Measurements from ENCODE around the gene PRKAG1. TPM values are rescaled to one million over a fixed set of nuclear protein-coding genes. Genes with fewer than 3 reads are reported as not detected.

Gene PRKAG1
- total RNA-seq, 1 experiment from 2014 or later: 41.6 TPM

DNA sequence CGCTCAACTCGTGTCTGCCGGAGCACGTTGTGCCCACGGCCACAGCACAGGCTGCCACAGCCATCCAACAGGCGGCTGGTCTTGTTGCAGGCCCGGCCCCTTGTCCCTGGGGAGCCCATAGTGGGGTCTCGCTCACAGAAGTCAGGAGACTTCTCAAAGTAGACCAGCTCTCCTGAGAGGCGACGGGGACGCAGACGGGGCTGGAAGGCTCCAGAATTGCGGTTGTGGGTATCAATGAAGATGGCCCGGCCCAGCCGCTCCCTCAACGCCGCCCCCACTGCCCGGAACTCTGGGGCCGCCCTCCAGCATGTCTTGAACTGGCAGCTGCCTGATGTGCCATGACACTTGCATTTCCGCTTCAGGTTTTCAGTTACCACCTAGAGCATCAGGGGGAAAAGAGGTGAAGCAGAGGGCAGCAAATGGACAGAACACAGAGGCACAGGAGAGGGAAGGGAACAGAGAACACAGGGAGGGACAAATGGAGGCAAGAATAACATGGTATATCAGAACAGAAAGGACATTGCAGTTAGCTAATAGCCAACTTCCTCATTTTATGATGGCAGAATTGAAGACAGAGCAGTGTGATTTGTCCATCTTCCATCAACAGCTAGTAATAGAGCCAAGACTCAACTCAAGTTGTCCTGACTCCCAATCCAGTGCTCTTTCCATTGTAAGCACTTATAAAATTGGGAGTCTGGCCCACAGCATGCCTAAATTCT, 52.2 kb downstream of the PRKAG1 start:
- CTCF ChIA-PET: interaction anchor here (0.8 to 11.0 kb wide), 10 partner anchors 8 to 113 kb away, joined by 3 to 164 read pairs (median 9); partner anchors contain the start of genes ARF3, DDN and WNT1
- TF ChIP-seq, protein P1, sequence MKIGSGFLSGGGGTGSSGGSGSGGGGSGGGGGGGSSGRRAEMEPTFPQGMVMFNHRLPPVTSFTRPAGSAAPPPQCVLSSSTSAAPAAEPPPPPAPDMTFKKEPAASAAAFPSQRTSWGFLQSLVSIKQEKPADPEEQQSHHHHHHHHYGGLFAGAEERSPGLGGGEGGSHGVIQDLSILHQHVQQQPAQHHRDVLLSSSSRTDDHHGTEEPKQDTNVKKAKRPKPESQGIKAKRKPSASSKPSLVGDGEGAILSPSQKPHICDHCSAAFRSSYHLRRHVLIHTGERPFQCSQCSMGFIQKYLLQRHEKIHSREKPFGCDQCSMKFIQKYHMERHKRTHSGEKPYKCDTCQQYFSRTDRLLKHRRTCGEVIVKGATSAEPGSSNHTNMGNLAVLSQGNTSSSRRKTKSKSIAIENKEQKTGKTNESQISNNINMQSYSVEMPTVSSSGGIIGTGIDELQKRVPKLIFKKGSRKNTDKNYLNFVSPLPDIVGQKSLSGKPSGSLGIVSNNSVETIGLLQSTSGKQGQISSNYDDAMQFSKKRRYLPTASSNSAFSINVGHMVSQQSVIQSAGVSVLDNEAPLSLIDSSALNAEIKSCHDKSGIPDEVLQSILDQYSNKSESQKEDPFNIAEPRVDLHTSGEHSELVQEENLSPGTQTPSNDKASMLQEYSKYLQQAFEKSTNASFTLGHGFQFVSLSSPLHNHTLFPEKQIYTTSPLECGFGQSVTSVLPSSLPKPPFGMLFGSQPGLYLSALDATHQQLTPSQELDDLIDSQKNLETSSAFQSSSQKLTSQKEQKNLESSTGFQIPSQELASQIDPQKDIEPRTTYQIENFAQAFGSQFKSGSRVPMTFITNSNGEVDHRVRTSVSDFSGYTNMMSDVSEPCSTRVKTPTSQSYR (CRISPR knock-in tag; IDR thresholded peaks at IDR 0.05): no peak
- TF ChIP-seq SP1 (CRISPR knock-in tag; conservative IDR thresholded peaks at IDR 0.05): no peak
- TF ChIP-seq, protein P2, sequence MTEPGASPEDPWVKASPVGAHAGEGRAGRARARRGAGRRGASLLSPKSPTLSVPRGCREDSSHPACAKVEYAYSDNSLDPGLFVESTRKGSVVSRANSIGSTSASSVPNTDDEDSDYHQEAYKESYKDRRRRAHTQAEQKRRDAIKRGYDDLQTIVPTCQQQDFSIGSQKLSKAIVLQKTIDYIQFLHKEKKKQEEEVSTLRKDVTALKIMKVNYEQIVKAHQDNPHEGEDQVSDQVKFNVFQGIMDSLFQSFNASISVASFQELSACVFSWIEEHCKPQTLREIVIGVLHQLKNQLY (CRISPR knock-in tag; IDR thresholded peaks at IDR 0.05): no peak
- TF ChIP-seq ZNF263 (CRISPR knock-in tag; IDR thresholded peaks at IDR 0.05; ENCODE audit: low read depth): no peak
- no peak for TF ChIP-seq EMX1 (CRISPR knock-in tag; IDR thresholded peaks at IDR 0.05)
- no peak for TF ChIP-seq ZNF416 (CRISPR knock-in tag; IDR thresholded peaks at IDR 0.05)
- TF ChIP-seq HMGA2 (CRISPR knock-in tag; IDR thresholded peaks at IDR 0.05): no peak
- TF ChIP-seq FOXK1 (CRISPR knock-in tag; IDR thresholded peaks at IDR 0.05): no peak
- TF ChIP-seq NR3C1 (CRISPR knock-in tag; conservative IDR thresholded peaks at IDR 0.05; ENCODE audit: low read depth): no peak
- TF ChIP-seq ETV6 (CRISPR knock-in tag; IDR thresholded peaks at IDR 0.05): no peak
- TF ChIP-seq, protein P3, sequence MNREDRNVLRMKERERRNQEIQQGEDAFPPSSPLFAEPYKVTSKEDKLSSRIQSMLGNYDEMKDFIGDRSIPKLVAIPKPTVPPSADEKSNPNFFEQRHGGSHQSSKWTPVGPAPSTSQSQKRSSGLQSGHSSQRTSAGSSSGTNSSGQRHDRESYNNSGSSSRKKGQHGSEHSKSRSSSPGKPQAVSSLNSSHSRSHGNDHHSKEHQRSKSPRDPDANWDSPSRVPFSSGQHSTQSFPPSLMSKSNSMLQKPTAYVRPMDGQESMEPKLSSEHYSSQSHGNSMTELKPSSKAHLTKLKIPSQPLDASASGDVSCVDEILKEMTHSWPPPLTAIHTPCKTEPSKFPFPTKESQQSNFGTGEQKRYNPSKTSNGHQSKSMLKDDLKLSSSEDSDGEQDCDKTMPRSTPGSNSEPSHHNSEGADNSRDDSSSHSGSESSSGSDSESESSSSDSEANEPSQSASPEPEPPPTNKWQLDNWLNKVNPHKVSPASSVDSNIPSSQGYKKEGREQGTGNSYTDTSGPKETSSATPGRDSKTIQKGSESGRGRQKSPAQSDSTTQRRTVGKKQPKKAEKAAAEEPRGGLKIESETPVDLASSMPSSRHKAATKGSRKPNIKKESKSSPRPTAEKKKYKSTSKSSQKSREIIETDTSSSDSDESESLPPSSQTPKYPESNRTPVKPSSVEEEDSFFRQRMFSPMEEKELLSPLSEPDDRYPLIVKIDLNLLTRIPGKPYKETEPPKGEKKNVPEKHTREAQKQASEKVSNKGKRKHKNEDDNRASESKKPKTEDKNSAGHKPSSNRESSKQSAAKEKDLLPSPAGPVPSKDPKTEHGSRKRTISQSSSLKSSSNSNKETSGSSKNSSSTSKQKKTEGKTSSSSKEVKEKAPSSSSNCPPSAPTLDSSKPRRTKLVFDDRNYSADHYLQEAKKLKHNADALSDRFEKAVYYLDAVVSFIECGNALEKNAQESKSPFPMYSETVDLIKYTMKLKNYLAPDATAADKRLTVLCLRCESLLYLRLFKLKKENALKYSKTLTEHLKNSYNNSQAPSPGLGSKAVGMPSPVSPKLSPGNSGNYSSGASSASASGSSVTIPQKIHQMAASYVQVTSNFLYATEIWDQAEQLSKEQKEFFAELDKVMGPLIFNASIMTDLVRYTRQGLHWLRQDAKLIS (CRISPR knock-in tag; IDR thresholded peaks at IDR 0.05; ENCODE audit: borderline replicate concordance): no peak
- no peak for TF ChIP-seq MYBL2 (CRISPR knock-in tag; IDR thresholded peaks at IDR 0.05)
- no peak for TF ChIP-seq ZNF396 (CRISPR knock-in tag; IDR thresholded peaks at IDR 0.05; ENCODE audit: borderline replicate concordance)
- TF ChIP-seq ZNF121 (CRISPR knock-in tag; IDR thresholded peaks at IDR 0.05): no peak
- TF ChIP-seq CBFB (CRISPR knock-in tag; IDR thresholded peaks at IDR 0.05; ENCODE audit: low read depth): no peak
- TF ChIP-seq, protein P4, sequence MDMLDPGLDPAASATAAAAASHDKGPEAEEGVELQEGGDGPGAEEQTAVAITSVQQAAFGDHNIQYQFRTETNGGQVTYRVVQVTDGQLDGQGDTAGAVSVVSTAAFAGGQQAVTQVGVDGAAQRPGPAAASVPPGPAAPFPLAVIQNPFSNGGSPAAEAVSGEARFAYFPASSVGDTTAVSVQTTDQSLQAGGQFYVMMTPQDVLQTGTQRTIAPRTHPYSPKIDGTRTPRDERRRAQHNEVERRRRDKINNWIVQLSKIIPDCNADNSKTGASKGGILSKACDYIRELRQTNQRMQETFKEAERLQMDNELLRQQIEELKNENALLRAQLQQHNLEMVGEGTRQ (CRISPR knock-in tag; IDR thresholded peaks at IDR 0.05): no peak
- TF ChIP-seq NFATC4 (CRISPR knock-in tag; IDR thresholded peaks at IDR 0.05): no peak
- no peak for TF ChIP-seq GTF2I (CRISPR knock-in tag; conservative IDR thresholded peaks at IDR 0.05)
- TF ChIP-seq, protein P5, sequence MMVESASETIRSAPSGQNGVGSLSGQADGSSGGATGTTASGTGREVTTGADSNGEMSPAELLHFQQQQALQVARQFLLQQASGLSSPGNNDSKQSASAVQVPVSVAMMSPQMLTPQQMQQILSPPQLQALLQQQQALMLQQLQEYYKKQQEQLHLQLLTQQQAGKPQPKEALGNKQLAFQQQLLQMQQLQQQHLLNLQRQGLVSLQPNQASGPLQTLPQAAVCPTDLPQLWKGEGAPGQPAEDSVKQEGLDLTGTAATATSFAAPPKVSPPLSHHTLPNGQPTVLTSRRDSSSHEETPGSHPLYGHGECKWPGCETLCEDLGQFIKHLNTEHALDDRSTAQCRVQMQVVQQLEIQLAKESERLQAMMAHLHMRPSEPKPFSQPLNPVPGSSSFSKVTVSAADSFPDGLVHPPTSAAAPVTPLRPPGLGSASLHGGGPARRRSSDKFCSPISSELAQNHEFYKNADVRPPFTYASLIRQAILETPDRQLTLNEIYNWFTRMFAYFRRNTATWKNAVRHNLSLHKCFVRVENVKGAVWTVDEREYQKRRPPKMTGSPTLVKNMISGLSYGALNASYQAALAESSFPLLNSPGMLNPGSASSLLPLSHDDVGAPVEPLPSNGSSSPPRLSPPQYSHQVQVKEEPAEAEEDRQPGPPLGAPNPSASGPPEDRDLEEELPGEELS (CRISPR knock-in tag; IDR thresholded peaks at IDR 0.05): no peak
- Mint-ChIP-seq H3K9me3 (no peaks in the 10 kb centered on the region), H3K36me3 (no peaks in the 10 kb centered on the region), H3K4me3 (no peak overlapping the region), H3K4me1 (peaks cover 62% of the 10 kb centered on the region), H3K27ac (no peak overlapping the region), H3K27me3 (ENCODE audit: low read depth) (peaks cover 52% of the 10 kb centered on the region)
- no peak for ATAC-seq
- POLR2A ChIA-PET: interaction anchor here (0.8 kb wide), 1 partner anchor 9 kb away, joined by 5 read pairs; the partner anchor contains the start of gene ARF3
- DNase-seq (ENCODE audit: low spot score): peak; percentile 33
